ENCODE results near the gene PEX7.
"Not testable (repeated sequence)": the region's sequence is repeated elsewhere in the genome, so short reads cannot be mapped to it uniquely, and the experiment has no call there.

PEX7 gene

DNA sequence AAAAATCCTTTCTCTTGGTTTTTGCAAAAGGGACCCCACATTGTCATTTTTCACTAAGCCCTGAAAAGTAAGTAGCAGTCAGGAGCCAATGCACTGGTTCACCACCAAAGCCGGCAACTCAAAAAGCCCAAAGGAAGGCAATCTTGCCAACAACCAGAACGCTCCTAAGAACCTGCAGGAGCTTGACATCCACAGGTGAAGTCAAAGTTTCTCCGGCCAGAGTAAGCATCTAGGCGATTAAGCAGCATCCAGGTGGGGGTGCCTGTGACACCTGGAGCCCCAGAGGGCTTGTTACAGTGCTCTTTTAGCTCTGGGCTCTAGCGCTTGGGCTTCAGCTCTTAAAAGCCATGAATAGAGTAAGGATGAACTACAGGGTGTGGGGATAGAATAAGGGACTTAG is 135.8 kb downstream of the PEX7 start:
- DNase-seq, result no peak

DNA sequence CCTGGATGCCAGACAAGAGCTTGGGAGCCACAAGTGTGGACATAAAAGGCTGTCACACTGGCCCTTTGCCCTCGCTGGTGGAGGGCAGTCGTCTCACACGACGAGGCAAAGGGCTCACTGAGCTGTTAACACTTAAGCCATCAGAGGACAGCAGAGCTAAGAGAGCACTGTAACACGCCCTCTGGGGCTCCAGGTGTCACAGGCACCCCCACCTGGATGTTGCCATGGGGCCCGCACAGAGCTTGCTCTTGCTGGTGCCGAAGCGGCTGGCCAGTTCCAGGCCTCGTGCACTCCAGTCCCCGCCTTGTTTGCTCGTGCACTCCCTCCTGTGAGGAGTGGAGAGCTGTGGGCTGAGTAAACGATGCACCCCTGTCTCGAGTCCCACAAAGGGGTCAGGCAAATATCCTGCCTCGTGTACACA is 137.1 kb downstream of the PEX7 start:
- no peak for DNase-seq

GRCh38 chr6:136959935-136960334 is 137.5 kb downstream of the PEX7 start:
- DNase-seq, result not testable (repeated sequence)

GRCh38 chr6:136960781-136961180 is 138.4 kb downstream of the PEX7 start:
- DNase-seq, result no peak

GRCh38 chr6:136961848-136962247 is 139.5 kb downstream of the PEX7 start:
- no peak for DNase-seq

GRCh38 chr6:136962661-136963060 is 140.3 kb downstream of the PEX7 start:
- DNase-seq, result no peak

GRCh38 chr6:136963259-136963658 is 140.9 kb downstream of the PEX7 start:
- no peak for DNase-seq

Measured in fibroblast of upper back skin (primary cell).